Memory B cell (primary cell): ENCODE measurements around the gene PSME3IP1.
"Not testable (repeated sequence)": the region's sequence is repeated elsewhere in the genome, so short reads cannot be mapped to it uniquely, and the experiment has no call there.

Experiments used
- ATAC-seq: fragments of 150-1000 bp; cut with Tn5 transposase; 2 replicates; pipeline ENCODE4 v1.10.0; 2021; ENCODE audit warnings: low read depth, mild to moderate bottlenecking, moderate library complexity
- DNase-seq, 2 donors: peaks; one replicate each; pipeline ENCODE4 v3.0.0; 2022; ENCODE audit warnings: low spot score in 2 of 2
- H3K27ac Mint-ChIP-seq: one replicate; pipeline ENCODE4 v1.8.0; 2022; ENCODE audit warnings: mild to moderate bottlenecking, moderate library complexity, mixed read lengths
- H3K27me3 Mint-ChIP-seq: one replicate; pipeline ENCODE4 v1.8.0; 2022; ENCODE audit warnings: mixed read lengths
- H3K36me3 Mint-ChIP-seq: one replicate; pipeline ENCODE4 v1.8.0; 2022; ENCODE audit warnings: mild to moderate bottlenecking, mixed read lengths
- H3K4me1 Mint-ChIP-seq: one replicate; pipeline ENCODE4 v1.8.0; 2022; ENCODE audit warnings: mixed read lengths
- H3K4me3 Mint-ChIP-seq: one replicate; pipeline ENCODE4 v1.8.0; 2022; ENCODE audit warnings: mild to moderate bottlenecking, moderate library complexity, mixed read lengths
- H3K9me3 Mint-ChIP-seq: one replicate; pipeline ENCODE4 v1.8.0; 2022; ENCODE audit warnings: mixed read lengths

The PSME3IP1 gene

DNA sequence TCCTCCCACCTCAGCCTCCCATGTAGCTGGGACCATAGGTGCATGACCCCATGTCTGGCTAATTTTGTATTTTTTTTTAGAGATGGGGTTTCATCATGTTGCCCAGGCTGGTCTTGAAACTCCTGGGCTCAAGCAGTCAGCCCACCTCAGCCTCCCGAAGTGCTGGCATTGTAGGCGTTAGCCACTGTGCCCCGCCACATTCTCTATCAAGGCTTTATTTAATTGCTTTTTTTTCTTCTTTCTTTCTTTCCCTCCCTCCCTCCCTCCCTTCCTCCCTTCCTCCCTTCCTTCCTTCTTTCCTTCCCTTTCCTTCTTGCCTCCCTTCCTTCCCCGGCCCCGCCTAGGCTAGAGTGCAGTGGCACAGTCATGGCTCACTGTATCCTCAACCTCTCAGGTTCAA, 23.9 kb upstream of the PSME3IP1 start:
- Mint-ChIP-seq H3K4me1 (no peaks in the 10 kb centered on the region), H3K36me3 (peaks cover 25% of the 10 kb centered on the region), H3K4me3 (no peak overlapping the region), H3K9me3 (no peaks in the 10 kb centered on the region), H3K27ac (no peak overlapping the region), H3K27me3 (no peaks in the 10 kb centered on the region)
- ATAC-seq (no peak), DNase-seq (no peak)

DNA sequence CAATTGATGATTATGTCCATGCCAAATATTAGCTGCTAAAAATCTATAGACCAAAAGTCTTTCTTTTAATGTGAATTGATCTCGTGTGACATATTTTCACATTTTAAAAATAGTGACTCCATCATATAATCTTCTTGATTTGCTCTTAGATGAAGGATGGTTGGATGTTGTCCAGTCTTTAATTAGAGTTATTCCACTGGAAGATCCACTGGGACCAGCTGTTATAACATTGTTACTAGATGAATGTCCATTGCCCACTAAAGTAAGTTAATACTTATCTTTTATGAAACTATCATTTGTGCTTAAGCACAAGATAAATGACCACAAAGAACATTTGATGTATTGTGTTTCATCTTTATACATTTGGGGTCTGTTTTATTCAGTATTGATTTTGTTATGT, 23.1 kb upstream of the PSME3IP1 start:
- no peaks in the 10 kb centered on the region for H3K27me3 Mint-ChIP-seq
- no peaks in the 10 kb centered on the region for H3K9me3 Mint-ChIP-seq
- DNase-seq = no peak
- peaks cover 22% of the 10 kb centered on the region for H3K36me3 Mint-ChIP-seq
- H3K4me3 Mint-ChIP-seq = no peak overlapping the region
- H3K4me1 Mint-ChIP-seq = no peaks in the 10 kb centered on the region
- no peak for ATAC-seq
- H3K27ac Mint-ChIP-seq = no peak overlapping the region

DNA sequence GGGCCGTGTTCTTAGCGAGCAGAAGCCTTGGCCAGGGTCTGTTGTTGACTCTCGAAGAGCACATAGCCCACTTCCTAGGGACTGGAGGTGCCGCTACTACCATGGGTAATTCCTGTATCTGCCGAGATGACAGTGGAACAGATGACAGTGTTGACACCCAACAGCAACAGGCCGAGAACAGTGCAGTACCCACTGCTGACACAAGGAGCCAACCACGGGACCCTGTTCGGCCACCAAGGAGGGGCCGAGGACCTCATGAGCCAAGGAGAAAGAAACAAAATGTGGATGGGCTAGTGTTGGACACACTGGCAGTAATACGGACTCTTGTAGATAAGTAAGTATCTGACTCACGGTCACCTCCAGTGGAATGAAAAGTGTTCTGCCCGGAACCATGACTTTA, 18.8 kb upstream of the PSME3IP1 start:
- H3K27me3 Mint-ChIP-seq = no peaks in the 10 kb centered on the region
- DNase-seq (no peak), ATAC-seq (no peak)
- no peak overlapping the region for H3K27ac Mint-ChIP-seq
- no peak overlapping the region for H3K4me3 Mint-ChIP-seq
- no peaks in the 10 kb centered on the region for H3K9me3 Mint-ChIP-seq
- H3K36me3 Mint-ChIP-seq = peaks cover 10% of the 10 kb centered on the region
- H3K4me1 Mint-ChIP-seq = peaks cover 3% of the 10 kb centered on the region

DNA sequence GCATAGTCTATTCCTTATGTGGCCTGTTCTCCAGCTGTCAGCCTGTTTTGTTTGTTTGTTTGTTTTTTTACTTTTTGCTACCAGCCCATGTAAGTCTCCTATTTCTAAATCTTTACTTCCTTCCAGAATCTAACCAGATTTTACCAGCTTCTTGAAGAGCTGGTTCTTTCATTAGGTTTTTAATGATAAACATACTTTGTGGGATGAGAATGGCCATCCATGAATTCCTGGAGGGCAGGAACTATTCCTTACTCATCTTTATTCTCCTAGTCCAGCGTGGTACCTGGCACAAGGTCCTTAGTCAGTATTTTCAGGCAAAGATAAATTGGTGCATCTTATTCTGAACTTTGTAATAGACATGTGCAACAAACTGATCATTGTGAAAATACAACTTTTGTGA, 17.6 kb upstream of the PSME3IP1 start:
- DNase-seq (no peak), ATAC-seq (no peak)
- Mint-ChIP-seq H3K4me1 (peaks cover 4% of the 10 kb centered on the region), H3K27me3 (no peaks in the 10 kb centered on the region), H3K9me3 (no peaks in the 10 kb centered on the region), H3K36me3 (peaks cover 12% of the 10 kb centered on the region), H3K27ac (no peak overlapping the region), H3K4me3 (no peak overlapping the region)

DNA sequence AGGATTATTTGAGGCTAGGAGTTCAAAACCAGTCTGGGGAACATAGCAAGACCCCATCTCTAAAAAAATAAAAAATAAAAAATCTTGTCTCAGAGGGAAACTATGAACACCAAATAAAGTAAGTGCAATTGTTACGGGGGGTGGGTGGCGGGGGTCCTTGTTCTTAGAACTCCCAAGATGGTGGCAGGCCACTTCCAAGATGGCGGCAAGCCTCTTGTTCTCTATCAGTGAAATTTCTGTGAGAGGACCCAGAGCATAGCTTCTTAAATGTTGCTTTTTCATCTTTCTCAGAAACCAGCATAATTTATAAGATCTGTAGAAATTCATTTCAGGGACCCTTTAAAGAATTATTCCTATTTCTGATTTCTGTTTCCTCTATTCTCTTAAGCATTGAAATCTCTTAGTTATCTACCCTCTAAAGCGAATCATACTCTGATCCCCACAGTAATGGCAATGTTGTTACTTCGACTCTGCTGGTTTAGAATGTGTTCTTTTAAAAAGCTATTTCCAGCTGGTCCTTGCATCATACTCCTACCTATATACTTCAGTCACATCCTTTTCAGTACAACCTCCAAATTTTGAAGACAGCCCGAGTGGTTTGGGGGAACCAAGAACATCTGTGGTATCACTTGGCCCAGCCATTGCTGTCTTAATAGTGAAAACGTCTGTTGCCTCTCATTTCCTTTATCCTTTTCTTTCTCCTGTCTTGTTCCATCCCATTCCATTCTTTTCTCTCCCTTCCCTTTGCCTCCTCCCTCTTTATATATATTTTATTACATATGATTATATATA, 16.5 kb upstream of the PSME3IP1 start:
- no peaks in the 10 kb centered on the region for H3K9me3 Mint-ChIP-seq
- peaks cover 8% of the 10 kb centered on the region for H3K36me3 Mint-ChIP-seq
- H3K27ac Mint-ChIP-seq = no peak overlapping the region
- no peak overlapping the region for H3K4me3 Mint-ChIP-seq
- DNase-seq = no peak
- ATAC-seq = no peak
- H3K4me1 Mint-ChIP-seq = peaks cover 5% of the 10 kb centered on the region
- H3K27me3 Mint-ChIP-seq = no peaks in the 10 kb centered on the region

DNA sequence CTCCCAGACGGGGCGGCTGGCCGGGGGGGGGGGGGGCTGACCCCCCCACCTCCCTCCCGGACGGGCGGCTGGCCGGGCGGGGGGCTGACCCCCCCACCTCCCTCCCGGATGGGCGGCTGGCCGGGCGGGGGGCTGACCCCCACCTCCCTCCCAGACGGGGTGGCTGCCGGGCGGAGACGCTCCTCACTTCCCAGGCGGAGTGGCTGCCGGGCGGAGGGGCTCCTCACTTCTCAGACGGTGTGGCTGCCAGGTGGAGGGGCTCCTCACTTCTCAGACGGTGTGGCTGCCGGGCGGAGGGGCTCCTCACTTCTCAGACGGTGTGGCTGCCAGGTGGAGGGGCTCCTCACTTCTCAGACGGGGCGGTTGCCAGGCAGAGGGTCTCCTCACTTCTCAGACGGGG, 15.1 kb upstream of the PSME3IP1 start:
- ATAC-seq, H3K9me3 Mint-ChIP-seq, H3K4me3 Mint-ChIP-seq, H3K27ac Mint-ChIP-seq, H3K27me3 Mint-ChIP-seq, DNase-seq: not testable (repeated sequence)
- peaks cover 10% of the 10 kb centered on the region for H3K36me3 Mint-ChIP-seq
- H3K4me1 Mint-ChIP-seq = peaks cover 10% of the 10 kb centered on the region

DNA sequence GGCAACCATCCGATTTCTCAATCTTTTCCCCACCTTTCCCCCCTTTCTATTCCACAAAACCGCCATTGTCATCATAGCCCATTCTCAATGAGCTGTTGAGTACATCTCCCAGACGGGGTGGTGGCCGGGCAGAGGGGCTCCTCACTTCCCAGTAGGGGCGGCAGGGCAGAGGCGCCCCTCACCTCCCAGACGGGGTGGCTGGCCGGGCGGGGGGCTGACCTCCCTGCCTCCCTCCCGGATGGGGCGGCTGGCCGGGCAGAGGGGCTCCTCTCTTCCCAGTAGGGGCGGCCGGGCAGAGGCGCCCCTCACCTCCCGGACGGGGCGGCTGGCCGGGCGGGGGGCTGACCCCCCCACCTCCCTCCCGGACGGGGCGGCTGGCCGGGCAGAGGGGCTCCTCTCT, 14.5 kb upstream of the PSME3IP1 start:
- DNase-seq, H3K27ac Mint-ChIP-seq: not testable (repeated sequence)
- peaks cover 10% of the 10 kb centered on the region for H3K36me3 Mint-ChIP-seq

DNA sequence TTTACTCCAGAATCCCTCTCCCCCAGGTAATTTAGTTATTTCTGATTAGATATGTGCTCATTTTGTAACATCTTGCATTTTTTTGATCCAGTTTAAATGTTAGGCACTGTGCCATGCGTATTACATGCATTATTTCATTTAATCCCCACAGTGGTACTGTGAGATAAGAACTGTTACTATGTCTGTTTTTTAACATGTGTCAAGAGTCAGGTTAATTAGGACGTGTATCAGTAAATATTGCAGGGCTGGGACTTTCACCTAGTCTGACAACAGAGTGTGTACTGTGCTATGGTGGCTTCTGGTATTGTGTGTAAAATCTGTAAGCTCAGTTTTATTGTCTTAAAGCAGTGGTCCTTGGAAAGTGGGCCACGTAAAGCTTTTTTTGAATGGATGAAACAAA, 10.9 kb upstream of the PSME3IP1 start:
- peaks cover 9% of the 10 kb centered on the region for H3K36me3 Mint-ChIP-seq
- H3K4me3 Mint-ChIP-seq = no peak overlapping the region
- no peaks in the 10 kb centered on the region for H3K9me3 Mint-ChIP-seq
- H3K4me1 Mint-ChIP-seq = peaks cover 17% of the 10 kb centered on the region
- DNase-seq (no peak), ATAC-seq (no peak)
- H3K27me3 Mint-ChIP-seq = no peaks in the 10 kb centered on the region
- H3K27ac Mint-ChIP-seq = no peak overlapping the region

More for the DNA sequence above, 14.5 kb upstream of the PSME3IP1 start:
- not testable (repeated sequence) for H3K9me3 Mint-ChIP-seq, H3K4me3 Mint-ChIP-seq, H3K27me3 Mint-ChIP-seq, ATAC-seq
- H3K4me1 Mint-ChIP-seq = peaks cover 10% of the 10 kb centered on the region

DNA sequence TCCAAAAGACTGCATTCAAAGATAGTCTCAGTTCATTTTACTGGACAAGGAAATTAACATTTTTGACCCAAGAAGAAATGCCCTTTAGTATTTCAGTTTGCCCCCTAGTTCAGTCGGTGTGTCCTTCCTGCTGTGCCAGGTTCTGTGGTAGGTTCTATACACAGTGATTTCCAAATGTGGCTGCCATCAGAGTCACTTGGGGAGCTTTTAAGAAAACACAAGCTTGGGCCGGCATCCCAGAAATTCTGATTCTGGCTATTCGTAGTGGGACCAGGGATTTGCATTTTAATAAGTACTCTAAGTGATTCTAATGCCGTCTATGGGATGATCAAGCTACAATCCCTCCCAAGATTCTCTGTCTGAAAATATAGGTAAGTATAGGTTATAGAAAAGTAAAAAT, 10.4 kb upstream of the PSME3IP1 start:
- Mint-ChIP-seq H3K36me3 (peaks cover 9% of the 10 kb centered on the region), H3K27ac (no peak overlapping the region)
- no peak for ATAC-seq

DNA sequence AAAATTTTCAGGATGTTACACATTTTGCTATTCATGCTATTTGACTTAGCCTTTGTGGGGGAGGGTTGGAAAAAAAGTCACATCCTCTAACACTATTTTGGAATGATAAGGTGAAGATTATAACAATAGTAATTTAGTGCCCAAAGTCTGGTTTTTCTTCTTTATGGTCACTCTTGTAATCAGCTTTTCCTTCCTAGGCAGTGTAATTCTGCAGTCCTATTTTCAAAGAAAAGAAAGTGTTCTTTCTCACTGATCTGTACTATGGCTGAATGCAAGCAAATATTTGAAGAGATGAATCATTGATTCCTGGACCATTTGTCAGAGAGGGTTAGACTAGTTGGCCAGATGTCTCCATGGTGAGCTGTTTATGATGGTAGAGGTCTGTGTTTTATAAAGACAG, 8.7 kb upstream of the PSME3IP1 start:
- Mint-ChIP-seq H3K4me3 (no peak overlapping the region), H3K27me3 (no peaks in the 10 kb centered on the region), H3K36me3 (peaks cover 10% of the 10 kb centered on the region), H3K9me3 (no peaks in the 10 kb centered on the region), H3K4me1 (peaks cover 21% of the 10 kb centered on the region), H3K27ac (no peak overlapping the region)
- no peak for DNase-seq
- ATAC-seq = no peak

More for the DNA sequence above, 10.4 kb upstream of the PSME3IP1 start:
- no peaks in the 10 kb centered on the region for H3K27me3 Mint-ChIP-seq
- H3K4me3 Mint-ChIP-seq = no peak overlapping the region
- DNase-seq = no peak
- no peaks in the 10 kb centered on the region for H3K9me3 Mint-ChIP-seq
- H3K4me1 Mint-ChIP-seq = peaks cover 17% of the 10 kb centered on the region

DNA sequence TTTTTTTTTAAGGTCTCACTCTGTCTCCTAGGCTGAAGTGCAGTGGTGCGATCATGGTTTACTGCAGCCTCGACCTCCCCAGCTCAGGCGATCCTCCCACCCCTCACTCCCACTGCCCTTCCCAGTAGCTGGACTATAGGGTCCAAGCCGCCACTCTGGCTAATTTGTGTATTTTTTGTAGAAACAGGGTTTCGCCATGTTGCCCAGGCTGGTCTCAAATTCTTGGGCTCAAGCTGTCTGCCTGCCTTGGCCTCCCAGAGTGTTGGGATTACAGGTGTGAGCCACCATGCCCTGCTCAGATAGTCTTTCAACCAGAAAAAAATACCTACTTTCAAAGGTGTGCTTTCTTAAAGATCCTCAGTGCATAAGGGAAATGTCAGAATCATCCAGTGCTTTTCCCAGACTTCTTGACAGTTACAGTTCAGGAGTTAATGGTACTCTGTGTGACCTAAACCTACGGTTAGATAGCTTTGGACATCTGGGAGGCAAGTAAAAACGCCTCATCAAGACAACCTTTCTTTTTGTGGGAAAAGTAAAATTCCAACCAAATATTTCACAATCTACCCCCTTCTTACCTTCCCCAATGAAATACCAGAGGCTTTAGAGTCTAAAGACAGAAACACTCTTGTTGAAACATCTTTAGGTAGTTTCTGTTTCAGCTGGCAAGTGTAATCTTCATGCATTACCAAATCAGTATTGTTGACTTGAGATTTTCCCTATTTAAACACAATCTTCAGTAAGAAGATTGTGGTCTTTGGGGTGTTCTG, 7.1 kb upstream of the PSME3IP1 start:
- no peak for ATAC-seq
- no peak for DNase-seq
- H3K4me1 Mint-ChIP-seq = peaks cover 23% of the 10 kb centered on the region
- H3K4me3 Mint-ChIP-seq = no peak overlapping the region
- H3K27me3 Mint-ChIP-seq = no peaks in the 10 kb centered on the region
- no peaks in the 10 kb centered on the region for H3K9me3 Mint-ChIP-seq
- peaks cover 8% of the 10 kb centered on the region for H3K36me3 Mint-ChIP-seq
- H3K27ac Mint-ChIP-seq = no peak overlapping the region

DNA sequence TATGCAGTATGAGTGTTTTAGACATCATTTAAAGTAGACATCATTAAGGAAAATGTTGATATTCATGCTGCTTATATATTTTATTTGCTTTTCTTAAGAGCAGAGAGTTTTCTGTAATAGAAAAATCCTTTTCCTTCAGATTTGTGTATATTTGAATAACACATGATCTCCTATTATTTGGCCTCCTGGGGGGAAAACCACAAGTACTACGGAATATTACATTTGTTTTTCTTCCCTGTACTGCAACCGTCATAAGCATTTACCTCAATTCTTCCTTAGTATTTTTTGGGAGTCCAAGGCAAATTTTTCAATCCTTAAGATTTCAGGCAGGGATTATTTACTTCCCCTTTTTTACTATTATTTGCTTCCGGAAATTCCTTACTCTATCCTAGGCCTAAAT, 6.3 kb upstream of the PSME3IP1 start:
- no peak overlapping the region for H3K27ac Mint-ChIP-seq
- no peak for DNase-seq
- H3K27me3 Mint-ChIP-seq = no peaks in the 10 kb centered on the region
- no peak for ATAC-seq
- no peaks in the 10 kb centered on the region for H3K9me3 Mint-ChIP-seq
- H3K4me1 Mint-ChIP-seq = peaks cover 30% of the 10 kb centered on the region
- H3K36me3 Mint-ChIP-seq = peaks cover 8% of the 10 kb centered on the region
- H3K4me3 Mint-ChIP-seq = no peak overlapping the region

DNA sequence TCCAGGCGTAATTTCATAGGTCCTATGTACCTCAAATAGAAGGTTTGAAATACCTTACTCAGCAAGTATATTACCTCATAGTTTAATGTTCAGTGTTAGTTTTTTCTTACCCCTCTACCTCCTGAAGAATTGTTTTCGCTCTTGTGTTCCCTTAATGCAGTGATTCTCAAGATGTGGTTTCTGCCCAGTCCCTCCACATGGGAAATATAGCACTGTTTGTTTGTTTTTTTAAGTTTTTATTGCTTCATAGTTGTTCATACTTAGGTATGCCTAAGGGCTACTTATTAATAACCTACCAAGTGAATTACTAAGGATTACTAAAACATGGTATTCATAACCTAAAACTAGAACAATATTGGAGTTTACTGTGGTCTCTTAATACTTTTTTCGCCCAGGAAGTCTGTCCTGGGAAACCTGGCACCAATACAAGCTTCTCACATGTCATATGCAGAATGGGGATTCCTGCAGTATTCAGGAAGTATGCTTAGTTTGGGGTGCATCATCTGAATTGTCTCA, 5.3 kb upstream of the PSME3IP1 start:
- no peaks in the 10 kb centered on the region for H3K9me3 Mint-ChIP-seq
- no peak for DNase-seq
- H3K36me3 Mint-ChIP-seq = peaks cover 8% of the 10 kb centered on the region
- H3K27ac Mint-ChIP-seq = no peak overlapping the region
- H3K27me3 Mint-ChIP-seq = no peaks in the 10 kb centered on the region
- no peak for ATAC-seq
- no peak overlapping the region for H3K4me3 Mint-ChIP-seq
- H3K4me1 Mint-ChIP-seq = peaks cover 32% of the 10 kb centered on the region

DNA sequence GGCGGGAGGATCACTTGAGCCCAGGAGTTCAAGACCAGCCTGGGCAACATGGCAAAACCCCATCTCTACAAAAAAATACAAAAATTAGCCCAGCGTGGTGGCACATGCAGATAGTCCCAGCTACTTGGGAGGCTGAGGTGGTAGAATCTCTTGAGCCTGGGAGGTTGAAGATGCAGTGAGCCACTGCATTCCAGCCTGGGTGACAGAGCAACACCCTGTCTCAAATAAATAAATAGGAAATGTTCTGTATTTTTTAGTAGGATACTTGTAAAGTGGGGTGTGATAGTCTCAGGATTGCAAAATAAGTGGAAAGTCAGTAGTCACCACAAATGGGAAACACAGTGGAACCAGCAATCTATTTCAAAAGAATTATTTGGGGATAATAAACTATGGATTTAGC, 4.3 kb upstream of the PSME3IP1 start:
- DNase-seq (no peak), ATAC-seq (no peak)
- Mint-ChIP-seq H3K27me3 (no peaks in the 10 kb centered on the region), H3K27ac (no peak overlapping the region), H3K4me1 (peaks cover 31% of the 10 kb centered on the region), H3K9me3 (no peaks in the 10 kb centered on the region), H3K36me3 (peaks cover 6% of the 10 kb centered on the region), H3K4me3 (no peak overlapping the region)
